ENCODE results near the gene DCXR. TPM values are rescaled to one million over a fixed set of nuclear protein-coding genes. Genes with fewer than 3 reads are reported as not detected.
A peak's percentile ranks its signal among the peaks of the same experiment; 100 is the strongest.

DCXR gene
- total RNA-seq, 6 experiments from 2014 or later, result 73.4 to 100 (median 84.8) TPM

GRCh38 chr17:82006468-82007227, 30.8 kb downstream of the DCXR start:
- Mint-ChIP-seq H3K4me1 (ENCODE audit: low read depth) (peaks cover 22% of the 10 kb centered on the region), H3K4me3 (0 out of 2 replicates have a peak overlapping the region, but pooled peaks have one; percentile 8), H3K27me3 (ENCODE audit: insufficient read depth) (no peaks in the 10 kb centered on the region; the same call in 1 of the 2 replicates), H3K27ac (peak overlapping the region; percentile 29), H3K9me3 (no peaks in the 10 kb centered on the region), H3K36me3 (ENCODE audit: low read depth) (no peaks in the 10 kb centered on the region)
- TF ChIP-seq CTCF (IDR thresholded peaks at IDR 0.05), result no peak
- DNase-seq, result peak; percentile 43

GRCh38 chr17:82005701-82006348, 31.7 kb downstream of the DCXR start:
- Mint-ChIP-seq H3K27ac (peak overlapping the region; percentile 29), H3K9me3 (no peaks in the 10 kb centered on the region), H3K27me3 (ENCODE audit: insufficient read depth) (no peaks in the 10 kb centered on the region; the same call in 1 of the 2 replicates), H3K4me1 (ENCODE audit: low read depth) (peaks cover 22% of the 10 kb centered on the region), H3K4me3 (0 out of 2 replicates have a peak overlapping the region, but pooled peaks have one; percentile 8), H3K36me3 (ENCODE audit: low read depth) (no peaks in the 10 kb centered on the region)
- no peak for TF ChIP-seq CTCF (IDR thresholded peaks at IDR 0.05)
- DNase-seq, result no peak

GRCh38 chr17:82004517-82005455, 32.7 kb downstream of the DCXR start:
- H3K36me3 Mint-ChIP-seq (ENCODE audit: low read depth), result no peaks in the 10 kb centered on the region
- no peak for TF ChIP-seq CTCF (IDR thresholded peaks at IDR 0.05)
- no peak overlapping the region for H3K4me3 Mint-ChIP-seq
- H3K9me3 Mint-ChIP-seq, result no peaks in the 10 kb centered on the region
- no peak for DNase-seq
- H3K27ac Mint-ChIP-seq, result peak overlapping the region; percentile 92
- no peaks in the 10 kb centered on the region; the same call in 1 of the 2 replicates for H3K27me3 Mint-ChIP-seq (ENCODE audit: insufficient read depth)
- peaks cover 22% of the 10 kb centered on the region for H3K4me1 Mint-ChIP-seq (ENCODE audit: low read depth)

GRCh38 chr17:82003411-82004381, 33.8 kb downstream of the DCXR start:
- peak; percentile 38 for TF ChIP-seq CTCF (IDR thresholded peaks at IDR 0.05)
- DNase-seq, result peak; percentile 96
- peaks cover 22% of the 10 kb centered on the region for H3K4me1 Mint-ChIP-seq (ENCODE audit: low read depth)
- no peaks in the 10 kb centered on the region for H3K9me3 Mint-ChIP-seq
- H3K4me3 Mint-ChIP-seq, result peak overlapping the region; percentile 60
- no peaks in the 10 kb centered on the region for H3K27me3 Mint-ChIP-seq (ENCODE audit: insufficient read depth)
- no peaks in the 10 kb centered on the region for H3K36me3 Mint-ChIP-seq (ENCODE audit: low read depth)
- H3K27ac Mint-ChIP-seq, result peak overlapping the region; percentile 92
